B cell (primary cell): ENCODE measurements around the gene HSF4.

ENCODE experiments used
- EZH2 ChIP-seq: IDR thresholded peaks from 2 replicates; pipeline ENCODE4 v1.6.1; 2012; ENCODE audit warnings: borderline replicate concordance, low read depth, mild to moderate bottlenecking, moderate library complexity, low read length; ENCODE audit not compliant: insufficient read depth, poor library complexity, severe bottlenecking
- TF ChIP-seq, protein P1 (sequence below): fragments of 200-600 bp; IDR thresholded peaks from one replicate; pipeline ENCODE4 v1.8.0; 2022; ENCODE audit warnings: antibody characterized with exemption, mild to moderate bottlenecking

DNA sequence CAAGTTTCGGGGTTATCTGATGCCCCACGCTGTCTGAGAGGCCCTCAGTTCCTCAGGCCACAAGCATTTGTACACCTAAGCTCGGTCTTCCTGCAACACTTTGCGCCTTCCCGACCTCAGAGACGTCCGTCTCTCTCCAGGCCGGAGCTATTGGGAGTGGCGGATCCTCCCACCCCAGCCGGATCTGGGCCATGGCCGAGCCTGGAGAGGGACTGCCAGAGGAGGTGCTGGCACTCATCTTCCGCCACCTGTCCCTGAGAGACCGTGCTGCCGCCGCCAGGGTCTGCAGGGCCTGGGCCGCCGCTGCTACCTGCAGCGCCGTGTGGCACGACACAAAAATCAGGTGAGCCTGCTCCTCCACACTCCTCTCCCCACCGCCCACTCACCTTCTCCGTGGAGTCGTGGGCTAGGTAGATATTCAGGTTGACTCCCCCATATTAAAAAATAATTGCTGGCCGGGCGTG lies 2.9 kb upstream of the HSF4 start:
- TF ChIP-seq, protein P1, sequence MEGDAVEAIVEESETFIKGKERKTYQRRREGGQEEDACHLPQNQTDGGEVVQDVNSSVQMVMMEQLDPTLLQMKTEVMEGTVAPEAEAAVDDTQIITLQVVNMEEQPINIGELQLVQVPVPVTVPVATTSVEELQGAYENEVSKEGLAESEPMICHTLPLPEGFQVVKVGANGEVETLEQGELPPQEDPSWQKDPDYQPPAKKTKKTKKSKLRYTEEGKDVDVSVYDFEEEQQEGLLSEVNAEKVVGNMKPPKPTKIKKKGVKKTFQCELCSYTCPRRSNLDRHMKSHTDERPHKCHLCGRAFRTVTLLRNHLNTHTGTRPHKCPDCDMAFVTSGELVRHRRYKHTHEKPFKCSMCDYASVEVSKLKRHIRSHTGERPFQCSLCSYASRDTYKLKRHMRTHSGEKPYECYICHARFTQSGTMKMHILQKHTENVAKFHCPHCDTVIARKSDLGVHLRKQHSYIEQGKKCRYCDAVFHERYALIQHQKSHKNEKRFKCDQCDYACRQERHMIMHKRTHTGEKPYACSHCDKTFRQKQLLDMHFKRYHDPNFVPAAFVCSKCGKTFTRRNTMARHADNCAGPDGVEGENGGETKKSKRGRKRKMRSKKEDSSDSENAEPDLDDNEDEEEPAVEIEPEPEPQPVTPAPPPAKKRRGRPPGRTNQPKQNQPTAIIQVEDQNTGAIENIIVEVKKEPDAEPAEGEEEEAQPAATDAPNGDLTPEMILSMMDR: no peak
- TF ChIP-seq EZH2: no peak
